GM21390 (cell line): Measurements from ENCODE around the gene ZMIZ1.
"Not testable (repeated sequence)": the region's sequence is repeated elsewhere in the genome, so short reads cannot be mapped to it uniquely, and the experiment has no call there.

Experiments used
- ATAC-seq: cut with Tn5 transposase; IDR thresholded peaks from one replicate; pipeline ENCODE4 v1.9.1; 2021; ENCODE audit not compliant: unreplicated experiment

The ZMIZ1 gene

GRCh38 chr10:79335094-79335469 is 266.3 kb downstream of the ZMIZ1 start:
- no peak for ATAC-seq

GRCh38 chr10:79335470-79336235 is 266.9 kb downstream of the ZMIZ1 start:
- no peak for ATAC-seq

- ATAC-seq: no peak
Measured at GRCh38 chr10:79336276-79336675, 267.5 kb downstream of the ZMIZ1 start.

- ATAC-seq: no peak
Measured at GRCh38 chr10:79336739-79337138, 268.0 kb downstream of the ZMIZ1 start.

GRCh38 chr10:79337783-79338469 is 269.2 kb downstream of the ZMIZ1 start:
- ATAC-seq: not testable (repeated sequence)

- ATAC-seq: no peak
Measured at GRCh38 chr10:79339266-79339665, 270.5 kb downstream of the ZMIZ1 start.

- no peak for ATAC-seq
Measured at GRCh38 chr10:79340646-79341244, 272.0 kb downstream of the ZMIZ1 start.

GRCh38 chr10:79342295-79342761 is 273.6 kb downstream of the ZMIZ1 start:
- no peak for ATAC-seq

- no peak for ATAC-seq
Measured at GRCh38 chr10:79342811-79343561, 274.2 kb downstream of the ZMIZ1 start.

- ATAC-seq: no peak
Measured at GRCh38 chr10:79344502-79345195, 275.9 kb downstream of the ZMIZ1 start.

- ATAC-seq: no peak
Measured at GRCh38 chr10:79345241-79346011, 276.7 kb downstream of the ZMIZ1 start.

GRCh38 chr10:79346012-79346340 is 277.2 kb downstream of the ZMIZ1 start:
- ATAC-seq: no peak

GRCh38 chr10:79346388-79347225 is 277.8 kb downstream of the ZMIZ1 start:
- ATAC-seq: no peak

GRCh38 chr10:79347226-79347893 is 278.6 kb downstream of the ZMIZ1 start, which contains the start of gene PPIF:
Gene PPIF, plus strand, starts transcription at chr10:79347469. Its CDS starts 80 bp downstream, at chr10:79347549.
- peak; percentile 90 for ATAC-seq

- ATAC-seq: peak; percentile 59
Measured at GRCh38 chr10:79347894-79348639, 279.3 kb downstream of the ZMIZ1 start.

- ATAC-seq: no peak
Measured at GRCh38 chr10:79348640-79348988, 279.8 kb downstream of the ZMIZ1 start.

GRCh38 chr10:79349072-79349491 is 280.3 kb downstream of the ZMIZ1 start:
- no peak for ATAC-seq
